NCI-H2227 treated with DMSO at 0.1 percent for 48 hours (cell line): ENCODE measurements around the gene PIK3CA.

ENCODE experiments used
- DNase-seq: peaks from one replicate; lab custom pipeline; 2025; lab: John Stamatoyannopoulos, UW

Gene PIK3CA

DNA sequence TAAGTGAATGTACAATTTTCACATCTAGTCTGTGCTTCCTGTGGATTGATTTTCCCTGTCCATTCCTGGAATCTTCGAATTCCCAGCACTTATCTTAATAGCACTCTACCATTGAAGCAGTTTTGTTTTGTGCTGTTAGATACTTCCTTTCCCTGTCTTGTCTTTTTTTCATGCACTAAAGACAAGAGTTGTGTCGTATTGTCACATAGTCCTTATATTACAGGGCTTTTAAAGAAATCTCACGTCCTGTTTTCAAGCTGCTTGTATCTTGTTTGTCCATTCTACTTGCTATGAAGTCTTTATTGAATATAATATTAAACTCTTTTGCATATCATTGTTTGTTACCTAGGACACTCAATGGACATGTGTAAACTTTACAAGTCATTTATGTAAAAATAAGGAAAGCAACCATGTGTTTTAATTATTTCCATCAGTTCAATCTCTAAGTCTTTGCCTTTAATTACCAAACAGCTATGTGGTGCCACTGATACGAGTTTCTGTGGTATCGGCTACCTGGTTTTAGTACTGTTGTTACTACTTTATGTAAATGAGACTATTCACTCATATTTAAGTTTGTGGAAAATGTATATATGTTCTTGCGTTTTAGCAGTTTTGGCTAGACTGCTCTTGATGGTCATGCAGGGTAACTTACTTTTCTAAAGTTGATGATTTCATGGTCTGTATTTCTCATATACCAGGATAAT, 10.3 kb downstream of the PIK3CA start:
- DNase-seq = no peak

DNA sequence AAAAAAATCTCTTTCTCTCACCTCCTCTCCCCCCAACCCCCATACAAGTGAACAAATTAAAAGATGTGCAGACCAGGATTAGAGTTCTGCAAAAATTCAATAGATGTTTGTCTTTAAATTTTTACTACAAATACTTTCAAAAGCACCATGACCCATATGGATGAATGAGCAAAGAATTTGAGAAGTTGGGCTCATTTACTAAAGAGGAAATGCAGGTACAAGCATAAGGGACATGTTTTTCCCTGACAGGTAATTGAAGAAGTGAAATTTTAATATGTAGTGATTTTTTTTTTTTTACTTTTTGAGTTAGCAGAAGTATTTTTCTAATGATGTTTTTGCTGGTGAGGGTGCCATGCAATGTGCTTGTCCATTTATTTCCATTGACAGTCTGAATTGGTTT, 15.3 kb downstream of the PIK3CA start:
- DNase-seq = no peak

DNA sequence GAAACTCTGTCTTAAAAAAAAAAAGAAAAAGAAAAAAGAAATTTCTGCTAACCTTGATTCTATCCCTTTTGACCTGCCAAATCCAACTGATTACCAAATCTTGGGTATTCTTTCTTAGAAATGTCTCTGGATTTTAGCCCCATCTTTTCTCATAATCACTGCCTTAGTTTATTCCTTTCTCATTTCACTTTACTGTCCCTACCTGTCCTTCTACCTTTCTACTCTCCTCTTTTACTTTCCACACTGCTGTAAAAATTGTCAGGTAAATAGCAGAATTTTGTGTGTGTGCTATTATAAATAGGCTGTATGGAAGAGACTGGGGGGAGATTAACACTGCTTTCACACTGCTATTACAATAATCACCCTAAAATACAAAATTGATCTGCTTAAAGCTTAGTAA, 16.7 kb downstream of the PIK3CA start:
- no peak for DNase-seq

DNA sequence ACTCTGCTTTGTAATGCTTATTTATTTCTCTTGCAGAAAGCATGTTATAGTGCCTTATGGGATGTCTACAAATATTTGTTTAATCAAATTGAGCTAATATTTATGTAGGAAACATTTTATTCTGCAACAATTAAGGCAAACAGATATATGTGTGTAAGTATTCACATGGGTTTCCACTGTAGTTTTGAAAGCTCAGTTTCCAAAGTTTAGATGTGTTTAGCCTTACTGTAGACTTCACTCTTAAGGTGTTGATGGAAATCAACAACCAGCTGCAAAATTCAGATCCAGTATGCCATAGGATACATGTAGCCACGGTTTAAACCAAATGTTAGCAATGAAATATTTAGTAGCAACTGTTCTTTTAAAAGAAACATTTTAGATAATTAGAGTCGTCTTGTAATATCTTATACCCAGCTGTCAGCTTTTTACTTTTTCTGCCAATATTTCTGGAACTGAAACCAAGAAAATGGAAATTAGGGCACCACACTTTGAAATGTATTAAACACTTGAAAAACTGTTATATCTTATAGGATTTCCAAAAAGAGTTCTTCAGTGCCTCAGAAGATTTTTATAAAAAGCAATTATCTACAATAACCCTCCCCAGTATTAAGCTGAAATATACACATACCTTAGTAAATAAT, 18.5 kb downstream of the PIK3CA start:
- no peak for DNase-seq

DNA sequence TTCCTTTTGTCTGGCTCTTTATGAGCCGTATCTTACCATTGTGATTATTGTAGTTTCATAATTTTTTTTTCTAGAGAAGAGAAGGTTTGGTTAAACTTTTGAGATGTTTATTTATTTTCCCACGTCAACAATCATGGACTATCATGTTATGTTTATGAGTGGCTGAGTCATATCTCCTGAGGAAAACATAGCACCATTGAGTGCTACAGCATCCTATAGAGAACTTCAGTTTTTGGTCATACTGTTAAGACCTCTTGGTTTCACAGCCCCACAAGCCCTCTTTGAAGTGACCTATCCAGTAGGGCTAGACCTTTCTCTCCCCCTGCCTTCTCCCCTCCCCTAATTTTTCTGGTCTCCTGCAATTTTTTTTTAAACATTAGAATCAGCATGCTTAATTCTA, 20.8 kb downstream of the PIK3CA start:
- DNase-seq = no peak

DNA sequence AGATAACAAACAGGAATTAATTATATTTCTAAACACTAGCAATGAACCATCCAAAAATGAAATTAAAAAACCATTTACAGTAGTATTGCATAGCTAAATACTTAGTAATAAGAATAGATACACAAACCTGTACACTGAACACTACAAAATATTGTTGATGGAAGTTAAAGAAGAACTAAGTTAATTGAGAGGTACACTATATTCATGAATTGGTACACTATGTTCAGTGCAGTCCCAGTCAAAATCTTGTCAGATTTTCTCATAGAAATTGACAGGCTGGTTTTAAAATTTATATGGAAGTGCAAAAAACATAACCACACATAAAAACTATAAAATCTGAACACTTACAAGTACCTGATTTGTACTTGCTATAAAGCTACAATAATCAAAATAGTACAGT, 24.4 kb downstream of the PIK3CA start:
- DNase-seq = no peak

DNA sequence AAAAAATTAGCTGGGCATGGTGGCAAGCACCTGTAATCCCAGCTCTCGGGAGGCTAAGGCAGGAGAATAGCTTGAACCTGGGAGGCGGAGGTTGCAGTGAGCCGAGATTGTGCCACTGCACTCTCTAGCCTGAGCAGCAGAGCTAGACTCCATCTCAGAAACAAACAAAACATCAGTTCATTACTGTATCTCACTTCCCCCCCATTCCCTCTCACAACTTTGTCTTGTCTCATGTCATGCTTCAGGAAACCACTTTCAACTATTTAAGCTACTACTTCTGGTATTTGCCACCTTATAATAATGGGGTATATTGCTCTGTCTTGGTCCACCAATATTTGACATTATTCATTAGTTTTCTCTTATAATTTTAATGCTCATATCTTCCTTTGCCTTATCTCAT, 26.2 kb downstream of the PIK3CA start:
- DNase-seq = no peak

DNA sequence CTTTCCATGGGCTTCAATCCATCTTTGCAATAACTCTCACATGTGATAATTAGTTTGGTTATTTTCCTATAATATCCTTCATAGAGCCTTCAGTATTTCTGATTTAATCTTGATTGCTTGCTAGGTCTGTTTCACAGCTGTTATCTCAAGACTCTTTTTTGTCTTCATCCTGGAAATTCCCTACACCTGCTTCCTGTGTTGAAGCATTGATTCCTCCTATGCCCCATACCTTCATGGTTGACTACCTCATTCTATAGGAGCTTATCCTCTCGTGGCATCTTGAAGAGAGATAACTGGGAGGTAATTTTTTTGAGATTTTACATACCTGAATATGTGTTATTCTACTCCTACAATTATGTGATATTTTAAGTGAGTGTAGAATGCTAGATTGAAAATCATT, 26.7 kb downstream of the PIK3CA start:
- no peak for DNase-seq

DNA sequence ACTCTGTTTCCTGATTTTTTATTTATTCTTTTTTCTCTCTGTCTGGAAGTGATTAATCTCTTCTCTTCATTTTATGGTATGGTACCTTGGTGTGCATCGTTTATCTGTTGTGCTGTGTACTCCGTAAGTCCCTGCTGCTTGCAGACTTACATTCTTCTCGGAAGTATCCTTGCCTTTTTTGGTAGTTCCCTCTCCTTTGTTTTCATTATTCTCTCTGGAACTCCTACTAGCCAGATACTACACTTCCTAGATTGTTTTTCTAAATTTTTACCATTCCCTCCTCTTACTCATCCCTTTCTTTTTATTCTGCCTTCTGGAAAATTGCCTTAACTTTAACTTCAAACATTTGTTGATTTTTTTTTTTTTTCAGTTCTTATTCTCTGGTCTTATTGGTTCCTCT, 27.2 kb downstream of the PIK3CA start:
- DNase-seq = no peak

DNA sequence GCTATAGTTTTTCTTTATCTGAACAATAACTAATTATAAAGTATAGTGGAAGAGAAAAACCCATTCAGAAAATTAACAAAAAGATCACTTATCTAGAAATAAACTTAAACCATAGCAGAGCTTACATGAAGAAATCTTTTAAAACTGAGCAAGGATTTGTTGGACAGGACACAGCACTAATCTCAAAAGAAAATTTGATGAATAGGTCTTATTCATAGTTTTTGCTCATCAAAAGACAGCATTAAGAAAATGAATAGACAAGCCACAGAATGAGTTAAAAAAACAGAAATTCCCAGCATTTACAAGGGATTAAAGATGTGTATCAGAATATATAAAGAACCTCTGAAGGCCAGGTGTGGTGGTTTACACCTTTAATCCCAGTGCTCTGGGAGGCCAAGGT, 29.5 kb downstream of the PIK3CA start:
- no peak for DNase-seq

DNA sequence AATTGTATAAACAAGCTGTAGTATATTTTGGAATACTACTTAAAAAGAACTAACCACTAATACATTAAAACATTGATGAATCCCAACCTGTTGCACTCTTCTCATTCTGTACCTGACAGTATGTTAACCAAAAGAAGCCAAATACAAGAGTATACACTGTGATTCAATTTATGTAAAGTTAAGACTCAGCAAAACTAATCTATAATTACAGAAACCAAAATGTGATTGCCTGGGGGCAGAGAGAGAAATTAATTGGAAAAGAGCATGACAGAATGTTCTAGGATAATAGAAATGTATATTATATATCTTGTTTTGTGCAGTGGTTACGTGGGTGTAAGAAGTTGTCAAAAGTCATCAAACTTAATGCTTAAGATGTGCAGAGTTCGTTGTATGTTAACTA, 31.1 kb downstream of the PIK3CA start:
- DNase-seq = no peak

DNA sequence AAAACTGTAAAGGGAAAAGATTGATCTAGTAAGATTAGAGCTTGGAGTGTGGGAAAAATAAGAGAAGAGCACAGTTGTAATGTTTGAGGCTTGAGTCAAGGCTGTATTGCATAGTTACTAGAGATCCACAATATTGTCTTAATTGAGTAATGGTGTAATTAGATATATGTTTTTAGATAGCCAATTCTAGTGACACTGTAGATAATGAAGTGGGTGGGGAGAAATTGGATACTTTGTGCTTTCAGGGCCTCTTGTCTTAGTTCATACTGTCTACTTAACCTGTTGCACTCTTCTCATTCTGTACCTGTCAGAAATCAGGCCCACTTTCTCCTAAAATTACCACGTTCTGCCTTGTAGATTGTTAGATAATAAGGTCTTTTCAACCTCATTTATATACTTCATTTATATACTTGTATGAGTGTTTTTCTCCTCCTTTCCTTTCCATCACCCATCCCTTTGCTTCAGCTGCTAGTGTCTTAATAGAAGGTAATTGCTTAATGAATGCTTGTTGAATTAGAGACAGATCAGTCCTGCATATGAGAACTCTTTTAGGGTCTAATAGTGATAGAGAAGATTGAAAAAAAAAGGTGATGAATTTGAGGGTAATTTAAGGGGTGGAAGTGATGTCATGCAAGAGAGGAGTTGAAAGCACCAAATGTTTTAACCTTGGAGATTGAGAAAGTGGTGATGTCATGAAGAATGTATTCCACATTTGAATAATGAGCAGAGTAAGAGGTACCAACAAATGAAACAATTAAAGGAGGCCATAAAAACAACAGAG, 32.0 kb downstream of the PIK3CA start:
- DNase-seq = peak; percentile 19

DNA sequence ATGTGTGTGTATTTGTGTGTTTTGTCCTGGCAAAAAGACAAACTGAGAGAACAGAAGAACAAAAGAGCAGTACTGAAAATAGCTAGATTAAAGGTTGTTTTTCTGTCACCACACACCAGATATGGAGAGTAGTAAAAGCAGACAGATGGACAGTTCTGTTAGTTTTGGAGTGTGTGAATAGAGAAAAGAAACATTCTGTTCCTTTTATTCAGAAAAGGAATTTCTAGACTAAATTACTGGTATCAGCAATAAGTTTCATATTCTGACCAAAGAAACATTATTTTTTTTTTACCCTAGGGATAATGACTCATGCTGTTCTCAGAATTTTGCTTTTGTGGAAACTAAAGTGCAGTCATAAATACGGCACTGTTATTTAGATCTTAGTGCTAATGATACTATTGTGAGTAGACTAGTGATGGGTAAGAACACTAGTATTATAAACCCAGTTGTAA, 32.9 kb downstream of the PIK3CA start:
- DNase-seq = no peak

DNA sequence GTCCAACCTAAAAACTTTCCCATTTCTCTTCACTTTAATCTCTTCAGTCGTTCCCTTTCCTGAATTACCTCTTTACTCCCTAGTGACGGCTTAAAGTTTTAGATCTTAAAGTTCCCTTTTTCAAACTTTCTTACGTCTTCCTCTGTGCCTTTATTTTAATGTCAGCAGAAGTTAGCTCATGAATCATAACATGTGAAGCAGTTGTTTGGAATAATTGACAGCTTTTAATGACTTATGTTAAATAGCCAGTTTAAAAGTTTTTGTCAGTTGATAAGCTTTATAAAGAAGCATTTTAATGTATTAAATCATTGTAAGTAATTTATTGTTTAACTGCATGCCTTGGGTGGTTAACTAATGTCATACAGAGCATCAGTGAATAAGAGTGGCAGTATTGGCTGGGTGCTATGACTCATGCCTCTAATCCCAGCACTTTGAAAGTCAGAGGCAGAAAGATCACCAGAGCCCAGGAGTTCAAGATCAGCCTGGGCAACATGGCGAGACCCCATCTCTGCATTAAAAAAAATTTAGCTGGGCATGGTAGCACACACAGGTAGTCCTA, 33.9 kb downstream of the PIK3CA start:
- no peak for DNase-seq

DNA sequence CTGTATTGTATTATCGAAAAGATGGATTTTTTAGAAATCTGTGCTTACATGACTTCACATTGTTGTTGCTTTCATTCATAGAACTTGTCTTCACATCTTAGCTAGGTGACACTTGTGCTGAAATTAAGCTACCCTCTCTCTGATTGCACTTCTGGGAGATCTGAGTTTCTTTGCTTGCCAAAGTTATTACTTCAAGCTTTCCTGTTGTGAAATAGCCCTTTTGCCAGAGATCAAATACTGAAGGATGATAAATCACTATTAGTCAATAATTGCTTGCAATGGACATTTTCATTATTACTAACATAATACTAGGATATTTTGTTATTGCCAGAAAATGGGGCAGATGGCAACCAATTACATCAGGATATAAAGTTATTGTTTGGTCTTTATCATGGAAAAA, 34.7 kb downstream of the PIK3CA start:
- DNase-seq = no peak

DNA sequence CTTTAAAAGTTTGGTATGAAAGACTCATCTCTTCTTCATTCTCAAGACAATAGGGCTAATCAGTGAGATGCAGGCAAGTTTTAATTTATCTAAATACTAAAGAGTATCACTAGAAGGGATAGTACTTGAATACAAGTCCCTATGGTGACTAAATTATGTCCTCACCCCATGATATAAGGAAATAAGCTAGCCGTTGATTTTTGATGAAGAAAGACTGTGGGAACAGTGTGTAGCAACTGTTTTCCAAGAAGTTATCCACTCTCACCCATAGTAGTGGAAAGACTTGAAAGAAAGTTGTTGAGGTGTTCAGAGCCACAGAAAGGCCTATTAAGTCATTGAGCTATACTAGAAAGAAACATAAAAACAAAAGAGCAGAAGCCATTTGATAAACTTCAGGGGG, 36.7 kb downstream of the PIK3CA start:
- DNase-seq = no peak

DNA sequence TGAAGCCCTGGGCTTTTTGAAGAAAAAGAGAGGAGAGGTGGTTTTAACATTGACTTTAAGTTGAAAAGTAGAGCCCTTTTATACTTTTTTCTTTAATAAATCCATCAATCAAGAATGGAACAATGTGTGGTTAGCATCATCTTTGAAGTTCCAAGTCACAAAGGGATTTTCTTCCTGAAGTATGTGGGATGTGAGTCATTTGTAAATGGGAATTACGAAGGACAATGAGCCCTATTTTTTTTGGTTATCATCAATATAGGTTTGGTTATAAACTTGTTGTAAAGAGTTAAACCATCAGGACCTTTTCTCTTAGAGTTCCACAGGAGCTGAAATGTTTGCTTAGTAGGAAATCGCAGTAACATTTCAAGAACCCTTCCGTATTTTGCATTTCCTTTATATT, 38.3 kb downstream of the PIK3CA start:
- no peak for DNase-seq

DNA sequence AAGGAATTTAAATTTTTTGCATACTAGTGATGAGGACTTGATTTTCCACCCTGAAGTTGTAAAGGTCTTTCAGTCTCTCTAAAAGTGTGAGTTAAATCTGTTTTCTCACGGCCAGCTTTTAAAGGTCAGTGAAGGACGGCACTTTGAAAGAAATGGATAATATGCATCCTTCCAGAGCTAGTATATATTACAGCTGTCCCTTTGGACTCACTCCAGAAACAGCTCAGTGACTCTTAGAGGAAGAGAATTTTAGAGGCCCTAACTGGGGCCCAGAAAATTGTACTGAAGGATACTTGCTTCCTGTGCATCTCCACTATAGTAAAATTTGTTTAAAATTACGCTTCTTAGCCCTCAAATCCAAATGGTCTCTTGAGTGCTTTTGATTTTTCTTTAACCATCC, 41.6 kb downstream of the PIK3CA start:
- peak; percentile 43 for DNase-seq

DNA sequence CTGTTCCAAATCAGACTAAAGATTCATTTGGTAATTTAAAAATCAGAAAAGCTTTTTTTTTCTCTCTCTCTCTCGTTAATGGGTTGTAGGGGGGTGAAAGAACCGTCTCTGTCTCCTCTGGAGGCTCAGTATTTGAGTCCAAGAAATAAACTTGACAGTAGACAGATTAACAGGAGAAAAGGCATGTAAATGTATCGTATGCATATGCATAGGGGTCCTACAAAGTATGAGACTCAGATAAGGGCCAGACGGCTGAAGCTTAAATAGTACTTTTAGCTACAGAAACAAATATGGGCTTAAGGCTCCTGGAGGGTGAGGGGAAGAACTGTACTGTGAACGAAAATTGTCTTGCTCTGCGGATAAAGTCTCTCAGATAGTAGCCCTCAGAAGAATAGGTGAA, 42.4 kb downstream of the PIK3CA start:
- DNase-seq = no peak

DNA sequence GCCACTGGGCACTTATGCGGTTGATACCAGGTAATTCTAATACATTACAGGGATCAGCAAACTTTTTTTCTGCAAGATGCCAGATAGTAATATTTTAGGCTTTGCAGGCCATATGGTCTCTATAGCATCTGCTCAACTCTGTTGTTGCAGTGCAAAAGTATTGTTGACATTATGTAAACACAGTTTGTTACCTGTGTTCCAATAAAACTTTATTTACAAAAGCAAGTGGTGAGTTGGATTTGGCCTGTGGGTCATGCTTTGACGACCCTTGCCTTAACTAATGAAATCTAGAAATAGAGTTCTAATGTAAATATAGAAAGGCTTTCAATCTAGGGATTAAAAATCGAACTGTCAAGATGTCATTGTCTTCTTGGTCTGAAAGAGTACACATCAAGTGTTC, 44.4 kb downstream of the PIK3CA start:
- no peak for DNase-seq

DNA sequence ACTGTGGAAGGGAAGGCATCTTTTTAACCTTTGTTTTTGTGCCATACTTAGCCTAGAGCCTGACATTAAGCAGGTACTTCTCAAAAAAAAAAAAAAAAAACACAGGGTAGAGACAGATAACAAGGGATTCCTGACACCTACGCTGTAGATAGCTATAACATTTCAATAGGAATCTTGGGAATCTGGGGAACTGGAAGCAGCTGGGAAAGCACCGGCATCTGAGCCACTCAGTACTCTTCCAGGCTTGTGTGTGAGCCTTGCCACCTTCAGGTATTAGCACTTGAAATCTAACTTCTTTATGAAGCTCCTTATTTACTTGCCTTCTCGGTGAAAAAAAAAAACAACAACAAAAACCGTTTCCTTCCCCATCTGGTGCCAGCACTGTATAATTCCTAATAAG, 46.8 kb downstream of the PIK3CA start:
- no peak for DNase-seq

DNA sequence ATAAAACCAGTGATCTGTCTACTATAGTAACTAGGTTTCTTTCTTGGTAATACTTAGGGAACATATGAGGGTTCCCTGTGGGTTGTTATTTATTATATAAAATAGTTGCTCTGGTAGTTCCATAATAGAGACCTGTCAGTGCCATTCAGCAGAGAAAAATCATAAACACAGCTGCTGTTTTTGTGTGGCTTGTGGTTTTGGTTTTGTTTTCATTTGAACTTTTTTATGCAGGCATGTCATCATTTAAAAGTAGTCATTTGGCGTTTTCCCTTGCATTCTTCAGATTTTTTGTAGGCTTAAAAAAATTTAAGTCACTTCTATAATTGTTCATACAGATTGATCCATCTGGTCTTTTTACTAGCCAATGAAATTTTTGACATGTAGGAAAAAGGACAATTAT, 47.9 kb downstream of the PIK3CA start:
- no peak for DNase-seq

DNA sequence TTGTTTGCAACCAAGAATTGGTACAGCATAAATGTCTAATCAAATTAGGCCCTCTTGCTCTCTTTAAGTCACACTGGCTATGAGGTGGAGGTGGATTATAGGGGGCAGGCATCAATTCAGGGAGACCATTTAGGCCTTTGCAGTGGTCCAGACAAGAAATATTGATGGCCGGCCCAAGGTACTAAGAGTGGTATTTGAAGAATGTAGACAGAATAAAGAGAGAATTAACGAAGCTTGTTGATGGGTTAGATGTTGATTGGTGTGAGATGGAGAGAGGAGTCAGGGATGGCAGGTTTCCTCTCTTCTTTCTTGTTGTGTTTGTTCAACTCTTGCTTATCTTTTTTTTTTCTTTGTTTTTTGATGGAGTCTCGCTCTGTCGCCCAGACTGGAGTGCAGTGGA, 48.5 kb downstream of the PIK3CA start:
- DNase-seq = no peak
